ENCODE results near the gene PFN3. TPM values are rescaled to one million over a fixed set of nuclear protein-coding genes. Genes with fewer than 3 reads are reported as not detected.
A peak's percentile ranks its signal among the peaks of the same experiment; 100 is the strongest.

PFN3 gene
- total and polyA plus RNA-seq, 2 of the 13 experiments (the other 11 are each of a cell fraction or from before 2014, with no cell fraction given), result not detected

DNA sequence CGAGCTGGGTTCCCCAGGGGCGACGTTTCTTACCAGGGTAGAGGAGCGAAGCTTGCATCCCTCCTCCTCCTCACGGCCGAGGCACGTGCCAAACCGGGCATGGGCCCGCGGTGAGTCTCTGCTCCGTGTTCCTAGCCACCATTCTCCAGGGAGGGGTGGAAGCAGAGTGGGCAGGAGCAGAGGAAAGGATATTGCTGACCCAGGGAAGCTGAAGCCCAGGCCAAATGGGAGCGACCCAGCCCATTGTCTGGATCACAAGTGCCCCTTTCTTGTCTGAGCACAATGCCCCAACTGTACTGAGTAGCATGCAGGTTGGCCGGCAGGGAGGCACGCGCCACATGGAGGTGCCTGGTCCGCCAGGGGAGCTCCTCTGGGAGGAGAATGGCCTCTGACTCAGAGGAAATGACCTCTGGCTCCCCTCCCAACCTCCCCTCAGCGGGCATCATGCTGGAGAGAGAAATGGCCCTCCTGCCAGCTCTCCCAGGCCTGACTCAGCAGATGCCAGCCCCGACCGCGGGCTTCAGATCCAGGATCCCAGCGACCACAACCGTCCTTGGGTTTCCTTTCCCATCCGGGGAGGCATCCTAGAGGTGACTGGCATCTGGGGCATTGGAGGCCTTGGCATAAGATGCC is 47.3 kb upstream of the PFN3 start (continued):
- no peak for TF ChIP-seq SOX6 (IDR thresholded peaks at IDR 0.05)
- TF ChIP-seq SOX6 (CRISPR knock-in tag; IDR thresholded peaks at IDR 0.05), result peak; percentile 87
- peak; percentile 74 for TF ChIP-seq RARA (CRISPR knock-in tag; IDR thresholded peaks at IDR 0.05)
- no peak for TF ChIP-seq DNMT3B (CRISPR knock-in tag; conservative IDR thresholded peaks at IDR 0.05)
- no peak for TF ChIP-seq NFATC3 (CRISPR knock-in tag; IDR thresholded peaks at IDR 0.05)
- TF ChIP-seq ZNF224 (CRISPR knock-in tag; IDR thresholded peaks at IDR 0.05), result no peak
- TF ChIP-seq ONECUT2 (CRISPR knock-in tag; IDR thresholded peaks at IDR 0.05), result no peak
- TF ChIP-seq, protein P1, sequence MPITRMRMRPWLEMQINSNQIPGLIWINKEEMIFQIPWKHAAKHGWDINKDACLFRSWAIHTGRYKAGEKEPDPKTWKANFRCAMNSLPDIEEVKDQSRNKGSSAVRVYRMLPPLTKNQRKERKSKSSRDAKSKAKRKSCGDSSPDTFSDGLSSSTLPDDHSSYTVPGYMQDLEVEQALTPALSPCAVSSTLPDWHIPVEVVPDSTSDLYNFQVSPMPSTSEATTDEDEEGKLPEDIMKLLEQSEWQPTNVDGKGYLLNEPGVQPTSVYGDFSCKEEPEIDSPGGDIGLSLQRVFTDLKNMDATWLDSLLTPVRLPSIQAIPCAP (CRISPR knock-in tag; IDR thresholded peaks at IDR 0.05; ENCODE audit: low read depth), result no peak
- peak; percentile 59 for TF ChIP-seq HDAC2 (CRISPR knock-in tag; IDR thresholded peaks at IDR 0.05)
- TF ChIP-seq, protein P2, sequence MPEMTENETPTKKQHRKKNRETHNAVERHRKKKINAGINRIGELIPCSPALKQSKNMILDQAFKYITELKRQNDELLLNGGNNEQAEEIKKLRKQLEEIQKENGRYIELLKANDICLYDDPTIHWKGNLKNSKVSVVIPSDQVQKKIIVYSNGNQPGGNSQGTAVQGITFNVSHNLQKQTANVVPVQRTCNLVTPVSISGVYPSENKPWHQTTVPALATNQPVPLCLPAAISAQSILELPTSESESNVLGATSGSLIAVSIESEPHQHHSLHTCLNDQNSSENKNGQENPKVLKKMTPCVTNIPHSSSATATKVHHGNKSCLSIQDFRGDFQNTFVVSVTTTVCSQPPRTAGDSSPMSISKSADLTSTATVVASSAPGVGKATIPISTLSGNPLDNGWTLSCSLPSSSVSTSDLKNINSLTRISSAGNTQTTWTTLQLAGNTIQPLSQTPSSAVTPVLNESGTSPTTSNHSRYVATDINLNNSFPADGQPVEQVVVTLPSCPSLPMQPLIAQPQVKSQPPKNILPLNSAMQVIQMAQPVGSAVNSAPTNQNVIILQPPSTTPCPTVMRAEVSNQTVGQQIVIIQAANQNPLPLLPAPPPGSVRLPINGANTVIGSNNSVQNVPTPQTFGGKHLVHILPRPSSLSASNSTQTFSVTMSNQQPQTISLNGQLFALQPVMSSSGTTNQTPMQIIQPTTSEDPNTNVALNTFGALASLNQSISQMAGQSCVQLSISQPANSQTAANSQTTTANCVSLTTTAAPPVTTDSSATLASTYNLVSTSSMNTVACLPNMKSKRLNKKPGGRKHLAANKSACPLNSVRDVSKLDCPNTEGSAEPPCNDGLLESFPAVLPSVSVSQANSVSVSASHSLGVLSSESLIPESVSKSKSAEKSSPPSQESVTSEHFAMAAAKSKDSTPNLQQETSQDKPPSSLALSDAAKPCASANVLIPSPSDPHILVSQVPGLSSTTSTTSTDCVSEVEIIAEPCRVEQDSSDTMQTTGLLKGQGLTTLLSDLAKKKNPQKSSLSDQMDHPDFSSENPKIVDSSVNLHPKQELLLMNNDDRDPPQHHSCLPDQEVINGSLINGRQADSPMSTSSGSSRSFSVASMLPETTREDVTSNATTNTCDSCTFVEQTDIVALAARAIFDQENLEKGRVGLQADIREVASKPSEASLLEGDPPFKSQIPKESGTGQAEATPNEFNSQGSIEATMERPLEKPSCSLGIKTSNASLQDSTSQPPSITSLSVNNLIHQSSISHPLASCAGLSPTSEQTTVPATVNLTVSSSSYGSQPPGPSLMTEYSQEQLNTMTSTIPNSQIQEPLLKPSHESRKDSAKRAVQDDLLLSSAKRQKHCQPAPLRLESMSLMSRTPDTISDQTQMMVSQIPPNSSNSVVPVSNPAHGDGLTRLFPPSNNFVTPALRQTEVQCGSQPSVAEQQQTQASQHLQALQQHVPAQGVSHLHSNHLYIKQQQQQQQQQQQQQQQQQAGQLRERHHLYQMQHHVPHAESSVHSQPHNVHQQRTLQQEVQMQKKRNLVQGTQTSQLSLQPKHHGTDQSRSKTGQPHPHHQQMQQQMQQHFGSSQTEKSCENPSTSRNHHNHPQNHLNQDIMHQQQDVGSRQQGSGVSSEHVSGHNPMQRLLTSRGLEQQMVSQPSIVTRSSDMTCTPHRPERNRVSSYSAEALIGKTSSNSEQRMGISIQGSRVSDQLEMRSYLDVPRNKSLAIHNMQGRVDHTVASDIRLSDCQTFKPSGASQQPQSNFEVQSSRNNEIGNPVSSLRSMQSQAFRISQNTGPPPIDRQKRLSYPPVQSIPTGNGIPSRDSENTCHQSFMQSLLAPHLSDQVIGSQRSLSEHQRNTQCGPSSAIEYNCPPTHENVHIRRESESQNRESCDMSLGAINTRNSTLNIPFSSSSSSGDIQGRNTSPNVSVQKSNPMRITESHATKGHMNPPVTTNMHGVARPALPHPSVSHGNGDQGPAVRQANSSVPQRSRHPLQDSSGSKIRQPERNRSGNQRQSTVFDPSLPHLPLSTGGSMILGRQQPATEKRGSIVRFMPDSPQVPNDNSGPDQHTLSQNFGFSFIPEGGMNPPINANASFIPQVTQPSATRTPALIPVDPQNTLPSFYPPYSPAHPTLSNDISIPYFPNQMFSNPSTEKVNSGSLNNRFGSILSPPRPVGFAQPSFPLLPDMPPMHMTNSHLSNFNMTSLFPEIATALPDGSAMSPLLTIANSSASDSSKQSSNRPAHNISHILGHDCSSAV (CRISPR knock-in tag; IDR thresholded peaks at IDR 0.05; ENCODE audit: borderline replicate concordance), result no peak
- TF ChIP-seq PHF20 (CRISPR knock-in tag; IDR thresholded peaks at IDR 0.05), result no peak
- no peak for TF ChIP-seq KLF13 (CRISPR knock-in tag; IDR thresholded peaks at IDR 0.05)
- TF ChIP-seq ZBTB20 (CRISPR knock-in tag; IDR thresholded peaks at IDR 0.05; ENCODE audit: borderline replicate concordance, low read depth), result no peak
- TF ChIP-seq, protein P3, sequence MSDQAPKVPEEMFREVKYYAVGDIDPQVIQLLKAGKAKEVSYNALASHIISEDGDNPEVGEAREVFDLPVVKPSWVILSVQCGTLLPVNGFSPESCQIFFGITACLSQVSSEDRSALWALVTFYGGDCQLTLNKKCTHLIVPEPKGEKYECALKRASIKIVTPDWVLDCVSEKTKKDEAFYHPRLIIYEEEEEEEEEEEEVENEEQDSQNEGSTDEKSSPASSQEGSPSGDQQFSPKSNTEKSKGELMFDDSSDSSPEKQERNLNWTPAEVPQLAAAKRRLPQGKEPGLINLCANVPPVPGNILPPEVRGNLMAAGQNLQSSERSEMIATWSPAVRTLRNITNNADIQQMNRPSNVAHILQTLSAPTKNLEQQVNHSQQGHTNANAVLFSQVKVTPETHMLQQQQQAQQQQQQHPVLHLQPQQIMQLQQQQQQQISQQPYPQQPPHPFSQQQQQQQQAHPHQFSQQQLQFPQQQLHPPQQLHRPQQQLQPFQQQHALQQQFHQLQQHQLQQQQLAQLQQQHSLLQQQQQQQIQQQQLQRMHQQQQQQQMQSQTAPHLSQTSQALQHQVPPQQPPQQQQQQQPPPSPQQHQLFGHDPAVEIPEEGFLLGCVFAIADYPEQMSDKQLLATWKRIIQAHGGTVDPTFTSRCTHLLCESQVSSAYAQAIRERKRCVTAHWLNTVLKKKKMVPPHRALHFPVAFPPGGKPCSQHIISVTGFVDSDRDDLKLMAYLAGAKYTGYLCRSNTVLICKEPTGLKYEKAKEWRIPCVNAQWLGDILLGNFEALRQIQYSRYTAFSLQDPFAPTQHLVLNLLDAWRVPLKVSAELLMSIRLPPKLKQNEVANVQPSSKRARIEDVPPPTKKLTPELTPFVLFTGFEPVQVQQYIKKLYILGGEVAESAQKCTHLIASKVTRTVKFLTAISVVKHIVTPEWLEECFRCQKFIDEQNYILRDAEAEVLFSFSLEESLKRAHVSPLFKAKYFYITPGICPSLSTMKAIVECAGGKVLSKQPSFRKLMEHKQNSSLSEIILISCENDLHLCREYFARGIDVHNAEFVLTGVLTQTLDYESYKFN (CRISPR knock-in tag; conservative IDR thresholded peaks at IDR 0.05), result peak; percentile 44
- no peak for TF ChIP-seq NCOR1 (IDR thresholded peaks at IDR 0.05; ENCODE audit: borderline replicate concordance, low read length)
- TF ChIP-seq, protein P4, sequence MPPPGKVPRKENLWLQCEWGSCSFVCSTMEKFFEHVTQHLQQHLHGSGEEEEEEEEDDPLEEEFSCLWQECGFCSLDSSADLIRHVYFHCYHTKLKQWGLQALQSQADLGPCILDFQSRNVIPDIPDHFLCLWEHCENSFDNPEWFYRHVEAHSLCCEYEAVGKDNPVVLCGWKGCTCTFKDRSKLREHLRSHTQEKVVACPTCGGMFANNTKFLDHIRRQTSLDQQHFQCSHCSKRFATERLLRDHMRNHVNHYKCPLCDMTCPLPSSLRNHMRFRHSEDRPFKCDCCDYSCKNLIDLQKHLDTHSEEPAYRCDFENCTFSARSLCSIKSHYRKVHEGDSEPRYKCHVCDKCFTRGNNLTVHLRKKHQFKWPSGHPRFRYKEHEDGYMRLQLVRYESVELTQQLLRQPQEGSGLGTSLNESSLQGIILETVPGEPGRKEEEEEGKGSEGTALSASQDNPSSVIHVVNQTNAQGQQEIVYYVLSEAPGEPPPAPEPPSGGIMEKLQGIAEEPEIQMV (CRISPR knock-in tag; IDR thresholded peaks at IDR 0.05; ENCODE audit: low read depth), result peak; percentile 90

Measured in HepG2 (cell line).